Measurements from ENCODE around the gene NCAM2.

Gene NCAM2

DNA sequence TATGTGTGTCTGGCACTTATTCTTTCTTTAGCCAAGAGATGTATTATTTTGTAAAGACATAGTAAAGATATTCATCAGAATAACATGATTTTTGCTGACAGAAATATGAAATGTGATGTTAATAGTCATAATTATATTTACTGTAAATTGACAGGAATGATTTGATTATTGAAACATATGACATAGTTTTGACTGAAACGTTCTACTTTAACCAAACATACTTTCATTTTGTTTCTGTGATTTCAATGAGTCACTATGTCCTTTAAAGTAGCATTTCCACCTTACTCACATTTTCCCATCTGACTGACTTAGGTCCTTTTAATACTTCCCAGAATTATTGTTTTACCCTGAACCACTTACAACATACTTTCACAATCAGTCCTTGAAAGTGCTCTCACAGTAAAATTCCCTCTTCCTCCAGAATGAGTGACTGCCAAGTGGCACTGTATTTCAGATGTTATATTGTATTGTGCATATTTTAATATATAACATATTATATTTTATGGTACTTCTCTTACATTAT is 437.9 kb downstream of the NCAM2 start:
- no peaks in the 10 kb centered on the region for H3K27me3 Mint-ChIP-seq
- H3K36me3 Mint-ChIP-seq: no peaks in the 10 kb centered on the region
- H3K27ac Mint-ChIP-seq: no peak overlapping the region
- CTCF ChIA-PET: no interaction called here
- no peaks in the 10 kb centered on the region for H3K4me1 Mint-ChIP-seq
- no peak overlapping the region for H3K4me3 Mint-ChIP-seq
- no peak for DNase-seq
- H3K9me3 Mint-ChIP-seq: peaks cover 15% of the 10 kb centered on the region

DNA sequence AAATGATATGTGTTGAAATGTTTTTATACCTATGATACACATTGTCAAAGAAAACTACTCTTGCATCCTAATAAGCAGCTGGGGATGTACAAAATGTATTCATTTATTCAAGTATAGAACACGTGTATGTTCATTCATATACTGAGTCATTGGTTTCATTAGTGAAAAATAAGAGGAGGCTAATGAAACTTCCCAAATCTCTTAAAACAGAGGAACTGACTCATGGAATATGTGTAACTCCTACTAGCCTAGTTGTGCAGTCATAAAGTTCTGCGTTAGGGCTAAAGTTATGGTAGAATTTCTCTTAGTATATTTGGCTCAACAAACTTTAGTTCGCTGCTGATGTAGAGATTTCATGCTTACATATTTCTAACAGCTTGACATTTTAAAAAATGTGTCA is 441.6 kb downstream of the NCAM2 start:
- Mint-ChIP-seq H3K4me3 (no peak overlapping the region), H3K27ac (no peak overlapping the region), H3K36me3 (no peaks in the 10 kb centered on the region), H3K4me1 (no peaks in the 10 kb centered on the region), H3K27me3 (no peaks in the 10 kb centered on the region), H3K9me3 (peaks cover 14% of the 10 kb centered on the region)
- no peak for DNase-seq
- CTCF ChIA-PET: no interaction called here

DNA sequence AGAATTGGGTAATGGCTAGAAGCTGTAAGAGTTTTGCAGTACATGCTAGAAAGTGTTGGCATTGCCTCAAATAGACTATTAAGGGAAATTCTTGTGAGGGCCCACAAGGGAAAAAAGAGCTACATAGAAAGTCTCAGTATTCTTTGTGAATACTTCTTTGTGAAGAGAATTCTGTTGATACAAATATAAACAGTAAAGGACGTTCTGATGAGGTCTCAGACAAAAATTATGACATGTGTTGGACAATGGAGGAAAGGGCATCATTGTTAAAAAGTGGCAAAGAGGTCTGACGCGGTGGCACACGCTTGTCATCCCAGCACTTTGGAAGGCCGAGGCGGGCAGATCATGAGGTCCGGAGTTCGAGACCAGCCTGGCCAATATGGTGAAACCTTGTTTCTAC is 458.9 kb downstream of the NCAM2 start:
- no peaks in the 10 kb centered on the region for H3K36me3 Mint-ChIP-seq
- CTCF ChIA-PET: no interaction called here
- H3K27me3 Mint-ChIP-seq: no peaks in the 10 kb centered on the region
- H3K4me1 Mint-ChIP-seq: no peaks in the 10 kb centered on the region
- peaks cover 6% of the 10 kb centered on the region for H3K9me3 Mint-ChIP-seq
- no peak overlapping the region for H3K4me3 Mint-ChIP-seq
- no peak overlapping the region for H3K27ac Mint-ChIP-seq
- DNase-seq: no peak

DNA sequence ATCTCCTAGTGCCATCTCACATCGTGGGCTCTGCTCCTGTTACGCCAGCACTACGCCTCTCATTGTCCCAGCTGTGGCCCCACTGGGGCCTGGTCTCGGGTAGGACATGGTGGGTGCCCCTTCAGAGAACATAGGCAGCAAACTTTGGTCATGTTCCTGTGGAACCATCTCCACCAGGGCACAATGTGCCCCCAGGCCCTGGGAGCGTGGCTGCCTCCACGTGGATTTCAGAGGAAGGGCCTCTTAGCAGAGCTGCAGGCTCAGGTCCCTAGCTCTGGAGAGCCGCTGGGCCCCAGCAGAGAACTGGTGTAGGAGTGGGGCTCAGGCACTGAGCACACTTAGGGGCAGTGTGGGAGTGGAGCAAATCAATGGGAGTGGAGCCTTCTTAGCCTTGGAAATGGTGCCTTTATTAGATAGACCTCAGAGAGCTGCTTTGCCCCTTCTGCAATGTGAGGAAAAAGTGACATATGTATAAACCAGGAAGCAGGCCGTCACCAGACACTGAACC is 460.0 kb downstream of the NCAM2 start:
- CTCF ChIA-PET: no interaction called here
- no peak for DNase-seq
- Mint-ChIP-seq H3K4me3 (no peak overlapping the region), H3K36me3 (no peaks in the 10 kb centered on the region), H3K27me3 (no peaks in the 10 kb centered on the region), H3K9me3 (peaks cover 5% of the 10 kb centered on the region), H3K4me1 (no peaks in the 10 kb centered on the region), H3K27ac (no peak overlapping the region)

DNA sequence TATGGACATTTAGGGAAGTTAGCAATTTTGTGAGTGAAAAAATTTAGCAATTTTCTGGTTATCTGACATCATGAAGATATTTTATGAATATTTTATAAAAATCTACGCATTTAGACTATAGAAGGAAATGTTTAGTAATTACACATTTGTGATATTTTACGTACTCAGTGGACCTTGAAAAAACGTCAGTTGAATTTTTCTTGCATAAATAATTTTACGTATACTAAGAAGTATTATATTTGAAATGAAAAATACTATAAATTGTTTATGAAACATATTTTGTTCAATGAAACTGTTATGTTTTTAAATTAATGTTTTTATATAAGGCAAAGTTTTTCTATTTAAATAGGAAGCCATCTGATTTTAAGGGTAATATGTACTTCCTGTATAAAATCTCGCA is 462.8 kb downstream of the NCAM2 start:
- Mint-ChIP-seq H3K4me1 (no peaks in the 10 kb centered on the region), H3K36me3 (no peaks in the 10 kb centered on the region), H3K27ac (no peak overlapping the region), H3K4me3 (no peak overlapping the region), H3K9me3 (peaks cover 3% of the 10 kb centered on the region), H3K27me3 (no peaks in the 10 kb centered on the region)
- no peak for DNase-seq
- CTCF ChIA-PET: no interaction called here

DNA sequence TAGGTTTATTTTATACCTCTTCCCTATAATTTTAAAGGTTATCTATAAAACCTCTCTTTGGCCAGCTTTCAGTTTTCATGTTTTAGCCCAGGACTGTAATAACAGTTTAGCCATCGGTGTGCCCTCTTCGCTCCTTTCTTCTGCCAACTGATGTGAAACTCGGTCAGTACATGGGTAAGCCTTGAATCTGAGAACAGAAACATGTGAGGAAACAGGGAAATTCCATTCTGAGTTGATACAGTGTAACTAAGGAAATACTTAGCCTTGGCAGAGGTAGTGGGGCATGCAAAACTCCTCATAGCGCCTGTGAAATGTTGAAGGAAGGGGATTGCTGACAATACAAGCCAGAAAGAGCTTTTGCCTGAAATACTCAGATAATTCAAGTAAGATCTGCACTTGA is 465.2 kb downstream of the NCAM2 start:
- Mint-ChIP-seq H3K27me3 (no peaks in the 10 kb centered on the region), H3K27ac (no peak overlapping the region), H3K36me3 (no peaks in the 10 kb centered on the region), H3K4me3 (no peak overlapping the region), H3K4me1 (no peaks in the 10 kb centered on the region), H3K9me3 (peaks cover 3% of the 10 kb centered on the region)
- DNase-seq: no peak
- CTCF ChIA-PET: no interaction called here

DNA sequence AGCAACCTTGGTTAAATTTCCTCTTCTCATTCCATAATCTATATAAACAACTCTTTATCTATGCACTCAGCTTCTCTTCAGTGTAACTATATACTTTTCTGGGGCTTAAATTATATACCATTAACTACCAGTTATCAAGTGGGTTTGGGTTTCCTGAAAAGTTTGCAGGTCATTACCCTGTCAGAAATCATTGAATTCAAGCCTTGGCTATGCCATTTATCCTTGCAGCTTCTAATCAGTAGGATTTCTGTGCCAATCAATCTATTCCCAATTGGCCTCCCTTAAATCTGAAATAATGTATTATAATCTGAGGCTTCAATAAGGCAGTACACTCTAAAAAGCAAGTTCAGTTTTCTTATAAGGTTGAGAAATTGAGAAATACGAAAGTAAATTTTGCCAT is 466.5 kb downstream of the NCAM2 start:
- Mint-ChIP-seq H3K4me1 (no peaks in the 10 kb centered on the region), H3K4me3 (no peak overlapping the region), H3K27me3 (no peaks in the 10 kb centered on the region), H3K36me3 (no peaks in the 10 kb centered on the region), H3K9me3 (peaks cover 1% of the 10 kb centered on the region), H3K27ac (no peak overlapping the region)
- no peak for DNase-seq
- CTCF ChIA-PET: no interaction called here

DNA sequence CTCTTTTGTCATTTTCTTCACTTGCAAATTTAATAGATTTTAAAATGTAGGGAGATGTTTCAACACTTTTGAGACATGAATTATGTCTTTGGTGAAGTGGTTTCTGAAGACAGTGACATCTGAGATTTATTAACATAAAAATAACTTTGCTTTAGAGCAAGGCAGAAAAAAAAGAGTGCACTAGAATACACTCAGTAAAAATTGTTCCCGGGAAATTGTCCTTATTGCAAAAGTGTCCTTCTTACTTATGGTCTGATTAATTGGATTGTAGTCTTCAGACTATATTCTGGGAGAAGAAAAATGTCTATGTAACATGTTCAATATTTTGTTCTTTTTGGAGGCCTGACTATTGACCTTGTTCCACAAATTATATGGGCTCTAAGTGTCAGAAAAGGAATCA is 468.5 kb downstream of the NCAM2 start:
- Mint-ChIP-seq H3K27ac (no peak overlapping the region), H3K4me1 (no peaks in the 10 kb centered on the region), H3K4me3 (no peak overlapping the region), H3K36me3 (no peaks in the 10 kb centered on the region), H3K27me3 (no peaks in the 10 kb centered on the region), H3K9me3 (peaks cover 1% of the 10 kb centered on the region)
- DNase-seq: no peak
- CTCF ChIA-PET: no interaction called here

DNA sequence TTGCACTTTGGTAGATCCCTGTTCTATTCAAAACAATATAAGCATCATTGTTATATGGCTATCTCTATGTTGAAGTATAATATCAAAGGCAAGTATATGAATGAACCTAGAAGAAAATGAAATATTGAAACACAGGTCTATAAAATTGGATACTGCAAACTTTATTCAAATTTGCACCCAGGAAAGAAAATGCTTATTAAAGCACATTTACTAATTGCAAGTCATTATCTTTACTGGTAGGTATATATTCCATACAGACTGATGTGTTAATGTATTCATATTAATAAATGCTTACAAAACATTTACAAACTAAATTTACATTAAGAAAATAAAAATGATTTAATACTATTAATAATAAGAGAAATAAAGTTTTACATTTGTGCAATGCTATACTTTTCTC is 469.8 kb downstream of the NCAM2 start:
- H3K27ac Mint-ChIP-seq: no peak overlapping the region
- H3K9me3 Mint-ChIP-seq: no peaks in the 10 kb centered on the region
- H3K36me3 Mint-ChIP-seq: no peaks in the 10 kb centered on the region
- H3K4me3 Mint-ChIP-seq: no peak overlapping the region
- H3K27me3 Mint-ChIP-seq: no peaks in the 10 kb centered on the region
- no peak for DNase-seq
- CTCF ChIA-PET: no interaction called here
- no peaks in the 10 kb centered on the region for H3K4me1 Mint-ChIP-seq

DNA sequence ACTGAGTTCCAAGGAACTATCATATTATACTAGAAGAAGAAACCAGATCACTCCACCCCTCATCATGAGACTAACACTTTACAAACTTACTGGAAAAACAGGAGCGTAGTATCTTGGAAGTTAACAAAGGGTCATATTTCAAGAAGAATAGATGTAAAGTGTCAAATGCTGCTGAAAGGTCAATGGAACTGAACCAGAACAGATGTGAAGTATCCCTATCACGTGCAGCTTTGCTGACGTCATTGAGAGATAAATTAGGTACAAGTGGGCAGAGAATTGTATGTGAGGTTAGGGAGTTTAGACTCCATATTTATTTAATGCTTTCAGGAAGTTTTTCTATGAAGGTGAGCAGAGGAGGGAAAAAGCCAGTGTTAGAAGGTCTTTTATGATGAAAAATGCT is 483.0 kb downstream of the NCAM2 start:
- Mint-ChIP-seq H3K27me3 (no peaks in the 10 kb centered on the region), H3K4me3 (no peak overlapping the region), H3K9me3 (peaks cover 11% of the 10 kb centered on the region), H3K36me3 (no peaks in the 10 kb centered on the region), H3K27ac (no peak overlapping the region), H3K4me1 (no peaks in the 10 kb centered on the region)
- no peak for DNase-seq
- CTCF ChIA-PET: no interaction called here

DNA sequence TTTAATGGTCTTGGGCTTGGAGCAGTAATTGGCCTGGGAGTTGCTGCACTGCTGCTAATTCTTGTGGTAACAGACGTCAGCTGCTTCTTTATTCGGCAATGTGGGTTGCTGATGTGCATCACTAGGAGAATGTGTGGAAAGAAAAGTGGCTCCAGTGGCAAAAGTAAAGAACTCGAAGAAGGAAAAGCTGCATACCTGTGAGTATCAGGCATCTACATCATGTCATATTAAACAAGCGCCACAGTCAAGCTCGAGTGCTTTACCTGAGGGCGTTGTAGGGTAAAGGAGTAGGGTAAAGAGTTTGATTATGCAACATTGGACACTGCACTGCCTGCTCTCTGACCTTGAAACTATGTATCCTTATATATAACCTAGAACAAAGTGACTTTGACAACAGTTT is 510.6 kb downstream of the NCAM2 start:
- Mint-ChIP-seq H3K9me3 (peaks cover 6% of the 10 kb centered on the region), H3K4me3 (no peak overlapping the region), H3K4me1 (no peaks in the 10 kb centered on the region), H3K36me3 (no peaks in the 10 kb centered on the region), H3K27ac (no peak overlapping the region), H3K27me3 (no peaks in the 10 kb centered on the region)
- CTCF ChIA-PET: no interaction called here
- peak; percentile 9 for DNase-seq

DNA sequence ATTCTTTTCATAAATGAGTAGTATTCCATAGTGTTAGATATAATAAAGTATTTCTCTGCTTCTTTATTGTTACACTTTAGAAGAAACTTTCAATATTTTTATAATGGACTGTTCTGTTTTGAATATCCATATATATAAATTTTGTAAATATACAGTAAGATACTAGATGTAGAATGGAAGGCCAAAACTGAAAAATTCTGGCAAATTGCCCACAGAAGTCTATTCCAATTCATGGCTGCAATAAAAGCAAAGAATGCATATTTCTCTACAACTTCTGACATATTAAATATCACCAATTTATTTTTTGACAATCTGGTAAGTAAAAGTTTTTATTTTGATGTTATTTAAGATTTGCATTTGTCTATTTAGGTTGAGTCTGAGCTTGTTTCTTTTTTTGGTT is 532.5 kb downstream of the NCAM2 start:
- no peak for DNase-seq
- Mint-ChIP-seq H3K4me3 (no peak overlapping the region), H3K4me1 (no peaks in the 10 kb centered on the region), H3K9me3 (peaks cover 4% of the 10 kb centered on the region), H3K36me3 (no peaks in the 10 kb centered on the region), H3K27me3 (no peaks in the 10 kb centered on the region), H3K27ac (no peak overlapping the region)
- CTCF ChIA-PET: no interaction called here

DNA sequence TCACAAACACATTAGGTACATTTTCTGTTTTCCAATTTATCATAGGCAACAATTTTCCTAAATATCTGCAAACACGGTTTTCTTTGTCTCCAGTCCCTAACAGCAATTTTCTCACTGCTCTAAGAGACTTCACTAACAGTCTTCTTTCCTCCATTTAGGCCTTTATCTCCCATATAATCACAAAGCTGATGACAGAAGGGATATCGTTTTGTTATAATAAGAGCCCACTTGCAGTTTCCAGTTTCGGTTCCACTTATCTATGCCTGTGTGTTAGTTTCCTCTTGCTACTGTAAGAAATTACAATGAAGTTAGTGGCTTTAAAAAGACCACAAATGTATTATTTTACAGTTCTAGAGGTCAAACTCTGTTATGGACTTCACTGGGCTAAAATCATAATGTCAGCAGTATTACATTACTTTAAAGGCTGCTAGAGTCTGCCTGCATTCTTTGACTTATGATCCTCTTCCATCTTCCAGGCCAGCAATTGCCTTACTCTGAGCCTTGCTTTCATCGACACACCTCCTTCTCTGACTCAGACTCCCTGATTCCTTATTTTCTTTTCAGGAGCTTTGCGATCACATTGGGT is 549.3 kb downstream of the NCAM2 start:
- CTCF ChIA-PET: no interaction called here
- Mint-ChIP-seq H3K4me3 (no peak overlapping the region), H3K27ac (no peak overlapping the region), H3K9me3 (peaks cover 8% of the 10 kb centered on the region), H3K36me3 (no peaks in the 10 kb centered on the region), H3K27me3 (no peaks in the 10 kb centered on the region), H3K4me1 (no peaks in the 10 kb centered on the region)
- no peak for DNase-seq

DNA sequence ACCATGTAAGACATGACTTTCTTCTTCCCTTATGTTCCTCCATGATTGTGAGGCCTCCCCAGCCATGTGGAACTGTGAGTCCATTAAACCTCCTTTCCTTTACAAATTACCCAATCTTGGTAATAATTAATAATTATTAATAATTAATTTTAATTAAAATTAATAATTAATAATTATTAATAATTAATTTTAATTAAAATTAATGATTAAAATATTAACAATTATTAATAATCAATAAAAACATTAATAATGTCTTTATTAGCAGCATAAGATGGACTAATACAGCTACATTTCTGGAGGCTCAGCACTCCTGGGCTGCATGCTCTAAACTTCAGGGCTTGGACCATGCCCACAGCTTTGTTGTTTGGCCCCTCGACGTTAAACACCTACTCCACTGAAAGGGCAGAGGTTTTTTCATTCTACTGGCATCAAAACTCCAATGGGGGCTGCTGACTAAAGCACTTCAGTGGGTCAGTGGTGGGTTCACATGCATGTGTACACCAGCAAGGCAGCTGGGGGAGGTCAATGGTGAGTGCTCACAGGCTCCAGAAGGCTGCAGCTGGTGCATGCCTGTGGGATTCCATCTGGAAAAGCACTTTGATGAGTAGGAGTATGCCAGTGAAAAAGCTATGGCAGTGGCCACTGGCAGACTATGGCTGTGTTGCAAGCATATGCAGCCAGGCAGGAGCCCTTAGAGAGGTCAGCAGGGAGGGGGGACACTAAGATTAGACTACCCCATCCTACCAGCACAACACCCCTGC is 561.3 kb downstream of the NCAM2 start:
- Mint-ChIP-seq H3K4me3 (no peak overlapping the region), H3K4me1 (no peaks in the 10 kb centered on the region)
- no peak for DNase-seq

More for the DNA sequence above, 561.3 kb downstream of the NCAM2 start:
- no peak overlapping the region for H3K27ac Mint-ChIP-seq
- peaks cover 47% of the 10 kb centered on the region for H3K9me3 Mint-ChIP-seq
- no peaks in the 10 kb centered on the region for H3K36me3 Mint-ChIP-seq
- CTCF ChIA-PET: no interaction called here
- no peaks in the 10 kb centered on the region for H3K27me3 Mint-ChIP-seq

All from activated naive CD4-positive, alpha-beta T cell treated with anti-CD3 and anti-CD28 coated beads, Interleukin-2, amount 10 ng/mL, durations not matched to agents 7 days and 5 days (primary cell).